GM12878 (cell line): ENCODE measurements around the gene SMIM14. TPM values are rescaled to one million over a fixed set of nuclear protein-coding genes. Genes with fewer than 3 reads are reported as not detected.

ENCODE experiments used
- ATAC-seq: fragments of 200-7000 bp; cut with Tn5 transposase; 3 replicates; pipeline ENCODE4 v1.9.1; 2020; ENCODE audit warnings: mild to moderate bottlenecking, moderate library complexity
- BruUV-seq: library from RNA; stranded (reverse); fragments of 400-500 nt; replicated peaks from 2 replicates; lab custom pipeline; 2021; lab: Mats Ljungman, UMichigan
- CTCF ChIA-PET: fragments of 300-600 bp; sonication (Branson Sonifier 250); formaldehyde crosslinking; extraction: SDS; loops from one replicate; lab custom pipeline; 2021; ENCODE audit warnings: inconsistent platforms; lab: Yijun Ruan, JAX
- POLR2A ChIA-PET: fragments of 350-600 bp; formaldehyde crosslinking; extraction: SDS; loops from one replicate; lab custom pipeline; 2021; ENCODE audit warnings: inconsistent platforms; lab: Charles Lee
- RAD21 ChIA-PET: fragments of 300-600 bp; sonication (Branson Sonifier 250); formaldehyde crosslinking; loops from one replicate; lab custom pipeline; 2023; ENCODE audit warnings: antibody characterized with exemption; ENCODE audit not compliant: unreplicated experiment; lab: Charles Lee
- SMC1A ChIA-PET: fragments of 300-600 bp; sonication (Branson Sonifier 250); formaldehyde crosslinking; loops from one replicate; lab custom pipeline; 2023; ENCODE audit not compliant: unreplicated experiment, uncharacterized antibody; lab: Charles Lee
- DNase-seq: peaks from one replicate; pipeline ENCODE4 v3.0.0-alpha.2; 2011; ENCODE audit warnings: low read depth, low spot score
- FAIRE-seq: peaks from 3 replicates; lab custom pipeline; 2011; peaks lifted over from hg19 to GRCh38; lab: Jason Lieb, UNC
- H2AFZ ChIP-seq: 2 replicates; pipeline ENCODE4 v1.6.0; 2011; ENCODE audit warnings: low read depth, low read length, control low read depth; ENCODE audit not compliant: control insufficient read depth
- H3K27ac ChIP-seq: 2 replicates; pipeline ENCODE4 v1.5.1; 2011; ENCODE audit warnings: control low read depth; ENCODE audit not compliant: control insufficient read depth, insufficient read depth
- H3K27me3 ChIP-seq, 2 experiments: replicated peaks in 1 of 2; 2 replicates each; pipeline versions ENCODE4 v1.6.0 to v1.6.1; 2011; ENCODE audit warnings: low read length in 1 of 2; ENCODE audit not compliant: control insufficient read depth in 2 of 2, insufficient read depth in 2 of 2
- H3K36me3 ChIP-seq, 2 experiments: 2 replicates each; pipeline ENCODE4 v1.5.1; 2011; ENCODE audit warnings: low read length in 1 of 2; ENCODE audit not compliant: control insufficient read depth in 2 of 2, insufficient read depth in 2 of 2
- H3K4me1 ChIP-seq: 2 replicates; pipeline ENCODE4 v1.6.1; 2011; ENCODE audit warnings: mild to moderate bottlenecking, low read length, moderate library complexity, mixed read lengths; ENCODE audit not compliant: control insufficient read depth, insufficient read depth
- H3K4me2 ChIP-seq: 2 replicates; pipeline ENCODE4 v1.6.0; 2011; ENCODE audit warnings: control low read depth; ENCODE audit not compliant: control insufficient read depth, insufficient read depth
- H3K4me3 ChIP-seq: fragments of 200-600 bp; sonication (generic); 2 replicates; pipeline ENCODE4 v1.5.1; 2016
- H3K79me2 ChIP-seq: 2 replicates; pipeline ENCODE4 v1.6.0; 2011; ENCODE audit warnings: low read length; ENCODE audit not compliant: control insufficient read depth, insufficient read depth
- H3K9ac ChIP-seq: 2 replicates; pipeline ENCODE4 v1.8.0; 2011; ENCODE audit warnings: low read length, control low read depth, mixed read lengths; ENCODE audit not compliant: control insufficient read depth, insufficient read depth
- H3K9me3 ChIP-seq: replicated peaks from 3 replicates; pipeline ENCODE4 v1.5.1; 2011; ENCODE audit warnings: mild to moderate bottlenecking, low read length; ENCODE audit not compliant: control insufficient read depth, insufficient read depth
- H4K20me1 ChIP-seq: 2 replicates; pipeline ENCODE4 v1.6.0; 2011; ENCODE audit not compliant: control insufficient read depth, insufficient read depth
- JUNB ChIP-seq: IDR thresholded peaks from 2 replicates; pipeline ENCODE4 v1.6.1; 2016; ENCODE audit warnings: antibody characterized with exemption, mild to moderate bottlenecking
- SRF ChIP-seq, 2 experiments: IDR thresholded peaks; 2 replicates each; pipeline ENCODE4 v1.6.1; 2011; ENCODE audit warnings: low read depth in 2 of 2, low read length in 2 of 2, mild to moderate bottlenecking in 1 of 2, moderate library complexity in 1 of 2
- WGBS: methylation state at CpG from one replicate; pipeline ENCODE4 v1.1.6; 2016; ENCODE audit warnings: low lambda C conversion rate; ENCODE audit not compliant: insufficient replicate concordance, insufficient coverage; ENCODE audit errors: missing lambda C conversion rate; 5-methylcytosine and 5-hydroxymethylcytosine counted together
- in situ Hi-C: fragments of 300-500 bp; cut with MboI; formaldehyde crosslinking; loops from 9 replicates; pipeline ENCODE4 v1.14.3; 2018; ENCODE audit warnings: mixed read lengths
- intact Hi-C: fragments of 100-400 bp; cut with micrococcal nuclease; formaldehyde crosslinking; loops from one replicate; pipeline ENCODE4 v1.14.2; 2022; ENCODE audit not compliant: unreplicated experiment
- polyA plus RNA-seq, 11 experiments: library from polyadenylated mRNA; depleted of rRNA in 4 of 11; unstranded in 6 of 11; stranded (reverse) in 5 of 11; fragments of >200 nt; fragmentation: Nextera tagmentation in 4 of 11; fragmentation: Illumina TruSeq in 1 of 11; extraction: Ambion mirVana in 4 of 11; extraction: Trizol in 1 of 11; gene quantifications; 1 replicate in 1 of 11; 2 replicates in 10 of 11; pipeline versions ENCODE4 v1.2.1 to v1.2.3, GENCODE V29; 2011 to 2016; ENCODE audit warnings: inconsistent platforms in 2 of 11, missing spikeins in 2 of 11, low read depth in 1 of 11
- total RNA-seq, 4 experiments: library from RNA; depleted of rRNA in 3 of 4; stranded (reverse); fragments of >200 nt in 3 of 4; fragmentation: Illumina TruSeq in 1 of 4; extraction: Trizol in 1 of 4; gene quantifications; 2 replicates each; pipeline versions ENCODE4 v1.2.1 to v1.2.3, GENCODE V29; 2013 to 2021
- TF ChIP-seq, protein P1 (sequence below): IDR thresholded peaks from 2 replicates; pipeline ENCODE4 v1.6.1; 2011; ENCODE audit warnings: mild to moderate bottlenecking, low read depth, low read length, moderate library complexity; ENCODE audit not compliant: insufficient replicate concordance
- TF ChIP-seq, protein P2 (sequence below): IDR thresholded peaks from 2 replicates; pipeline ENCODE4 v1.6.1; 2011; ENCODE audit warnings: borderline replicate concordance, low read depth, mild to moderate bottlenecking, moderate library complexity, low read length; ENCODE audit not compliant: insufficient read depth, poor library complexity, severe bottlenecking
- TF ChIP-seq, protein P3 (sequence below): fragments of 450-650 bp; IDR thresholded peaks from 2 replicates; pipeline ENCODE4 v1.6.1; 2018; ENCODE audit warnings: borderline replicate concordance, mild to moderate bottlenecking; ENCODE audit not compliant: partially characterized antibody
- TF ChIP-seq, protein P4 (sequence below): IDR thresholded peaks from 2 replicates; pipeline ENCODE4 v1.6.1; 2011; ENCODE audit warnings: low read depth, mild to moderate bottlenecking, low read length, moderate library complexity, borderline replicate concordance; ENCODE audit errors: extremely low read depth

Gene SMIM14
- total and polyA plus RNA-seq, 10 of the 15 experiments (the other 5 are each of a cell fraction or from before 2014, with no cell fraction given) = 125 to 671 (median 188) TPM

DNA sequence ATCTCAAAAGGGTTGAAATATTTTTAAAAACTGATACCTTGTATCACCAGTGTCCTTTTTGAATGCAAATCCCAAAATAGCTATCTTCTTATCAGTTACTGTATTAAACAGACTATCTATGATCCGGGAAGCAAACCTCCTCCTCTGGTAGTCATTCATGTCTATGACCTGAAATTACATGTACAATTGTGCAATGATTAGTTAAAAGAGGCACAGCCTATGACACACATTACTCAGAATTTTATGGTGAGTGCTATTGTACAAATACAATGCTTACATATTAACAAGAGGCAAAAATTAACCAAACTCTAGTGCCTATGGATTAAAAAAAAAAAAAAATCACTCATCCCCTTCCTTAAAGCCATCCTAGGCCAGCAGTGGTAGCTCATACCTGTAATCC lies 133.1 kb downstream of the SMIM14 start:
- no peaks in the 10 kb centered on the region for H3K79me2 ChIP-seq
- ChIA-PET SMC1A (interaction anchor here (0.7 kb wide), 1 partner anchor 468 kb away, joined by 3 read pairs; no protein-coding TSS in a partner anchor), CTCF (interaction anchor here (0.9 kb wide), 2 partner anchors 9 to 15 kb away, joined by 4 read pairs; no protein-coding TSS in a partner anchor), RAD21 (interaction anchor here (0.7 kb wide), 1 partner anchor 126 kb away, joined by 3 read pairs; no protein-coding TSS in a partner anchor), POLR2A (no interaction called here)
- no peak for DNase-seq
- intact Hi-C loops = no loop called here
- no peak for ATAC-seq
- no peaks in the 10 kb centered on the region for H3K27me3 ChIP-seq
- no peaks in the 10 kb centered on the region for H3K4me1 ChIP-seq
- H2AFZ ChIP-seq = no peak overlapping the region
- BruUV-seq = no TSS peak
- no peaks in the 10 kb centered on the region for H3K9me3 ChIP-seq
- H4K20me1 ChIP-seq = no peaks in the 10 kb centered on the region
- FAIRE-seq = no peak
- 100% methylated on average over 1 of the region's 1 CpG for WGBS
- peaks cover 2 to 45% of the 10 kb centered on the region in 2 experiments for H3K36me3 ChIP-seq
- H3K4me3 ChIP-seq = no peak overlapping the region
- in situ Hi-C loops = no loop called here
- H3K9ac ChIP-seq = no peak overlapping the region
- no peak overlapping the region for H3K4me2 ChIP-seq
- TF ChIP-seq, protein P1, sequence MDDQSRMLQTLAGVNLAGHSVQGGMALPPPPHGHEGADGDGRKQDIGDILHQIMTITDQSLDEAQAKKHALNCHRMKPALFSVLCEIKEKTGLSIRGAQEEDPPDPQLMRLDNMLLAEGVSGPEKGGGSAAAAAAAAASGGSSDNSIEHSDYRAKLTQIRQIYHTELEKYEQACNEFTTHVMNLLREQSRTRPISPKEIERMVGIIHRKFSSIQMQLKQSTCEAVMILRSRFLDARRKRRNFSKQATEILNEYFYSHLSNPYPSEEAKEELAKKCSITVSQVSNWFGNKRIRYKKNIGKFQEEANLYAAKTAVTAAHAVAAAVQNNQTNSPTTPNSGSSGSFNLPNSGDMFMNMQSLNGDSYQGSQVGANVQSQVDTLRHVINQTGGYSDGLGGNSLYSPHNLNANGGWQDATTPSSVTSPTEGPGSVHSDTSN = no peak
- TF ChIP-seq, protein P2, sequence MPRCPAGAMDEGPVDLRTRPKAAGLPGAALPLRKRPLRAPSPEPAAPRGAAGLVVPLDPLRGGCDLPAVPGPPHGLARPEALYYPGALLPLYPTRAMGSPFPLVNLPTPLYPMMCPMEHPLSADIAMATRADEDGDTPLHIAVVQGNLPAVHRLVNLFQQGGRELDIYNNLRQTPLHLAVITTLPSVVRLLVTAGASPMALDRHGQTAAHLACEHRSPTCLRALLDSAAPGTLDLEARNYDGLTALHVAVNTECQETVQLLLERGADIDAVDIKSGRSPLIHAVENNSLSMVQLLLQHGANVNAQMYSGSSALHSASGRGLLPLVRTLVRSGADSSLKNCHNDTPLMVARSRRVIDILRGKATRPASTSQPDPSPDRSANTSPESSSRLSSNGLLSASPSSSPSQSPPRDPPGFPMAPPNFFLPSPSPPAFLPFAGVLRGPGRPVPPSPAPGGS = peak; percentile 60
- TF ChIP-seq JUNB = no peak
- H3K27ac ChIP-seq = no peak overlapping the region

DNA sequence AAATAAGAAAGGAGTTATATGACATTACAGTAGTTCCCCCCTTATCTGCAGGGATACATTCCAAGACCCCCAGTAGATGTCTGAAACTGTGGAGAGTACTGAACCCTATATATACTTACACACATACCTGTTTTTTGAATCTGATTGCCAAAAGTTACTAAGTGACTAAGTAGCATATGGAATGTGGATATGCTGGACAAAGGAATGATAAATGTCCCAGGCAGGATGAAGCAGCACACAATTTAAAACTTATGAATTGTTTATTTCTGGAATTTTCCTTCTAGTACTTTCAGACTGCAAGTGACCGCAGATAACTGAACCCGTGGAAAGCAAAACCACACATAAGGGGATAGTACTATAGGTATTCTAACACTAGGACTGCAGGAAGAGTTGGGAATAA lies 134.1 kb downstream of the SMIM14 start:
- no peak overlapping the region for H2AFZ ChIP-seq
- no peaks in the 10 kb centered on the region for H4K20me1 ChIP-seq
- 98% methylated on average over 2 of the region's 2 CpGs for WGBS
- no peaks in the 10 kb centered on the region for H3K79me2 ChIP-seq
- H3K4me3 ChIP-seq = no peak overlapping the region
- no peak overlapping the region for H3K27ac ChIP-seq
- RAD21 ChIA-PET = no interaction called here
- FAIRE-seq = no peak
- H3K4me2 ChIP-seq = no peak overlapping the region
- SMC1A ChIA-PET = no interaction called here
- no peaks in the 10 kb centered on the region for H3K4me1 ChIP-seq
- no TSS peak for BruUV-seq
- in situ Hi-C loops = no loop called here
- H3K27me3 ChIP-seq = no peaks in the 10 kb centered on the region
- POLR2A ChIA-PET = no interaction called here
- CTCF ChIA-PET = no interaction called here
- TF ChIP-seq SRF (IDR thresholded peaks at IDR 0.05; ENCODE audit: low read depth in 2 of 2, low read length in 2 of 2) = no peak
- TF ChIP-seq, protein P3, sequence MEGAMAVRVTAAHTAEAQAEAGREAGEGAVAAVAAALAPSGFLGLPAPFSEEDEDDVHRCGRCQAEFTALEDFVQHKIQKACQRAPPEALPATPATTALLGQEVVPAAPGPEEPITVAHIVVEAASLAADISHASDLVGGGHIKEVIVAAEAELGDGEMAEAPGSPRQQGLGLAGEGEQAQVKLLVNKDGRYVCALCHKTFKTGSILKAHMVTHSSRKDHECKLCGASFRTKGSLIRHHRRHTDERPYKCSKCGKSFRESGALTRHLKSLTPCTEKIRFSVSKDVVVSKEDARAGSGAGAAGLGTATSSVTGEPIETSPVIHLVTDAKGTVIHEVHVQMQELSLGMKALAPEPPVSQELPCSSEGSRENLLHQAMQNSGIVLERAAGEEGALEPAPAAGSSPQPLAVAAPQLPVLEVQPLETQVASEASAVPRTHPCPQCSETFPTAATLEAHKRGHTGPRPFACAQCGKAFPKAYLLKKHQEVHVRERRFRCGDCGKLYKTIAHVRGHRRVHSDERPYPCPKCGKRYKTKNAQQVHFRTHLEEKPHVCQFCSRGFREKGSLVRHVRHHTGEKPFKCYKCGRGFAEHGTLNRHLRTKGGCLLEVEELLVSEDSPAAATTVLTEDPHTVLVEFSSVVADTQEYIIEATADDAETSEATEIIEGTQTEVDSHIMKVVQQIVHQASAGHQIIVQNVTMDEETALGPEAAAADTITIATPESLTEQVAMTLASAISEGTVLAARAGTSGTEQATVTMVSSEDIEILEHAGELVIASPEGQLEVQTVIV = no peak
- TF ChIP-seq, protein P4, sequence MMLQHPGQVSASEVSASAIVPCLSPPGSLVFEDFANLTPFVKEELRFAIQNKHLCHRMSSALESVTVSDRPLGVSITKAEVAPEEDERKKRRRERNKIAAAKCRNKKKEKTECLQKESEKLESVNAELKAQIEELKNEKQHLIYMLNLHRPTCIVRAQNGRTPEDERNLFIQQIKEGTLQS = no peak
- TF ChIP-seq, all 136 proteins: peak for 0
- no peak overlapping the region for H3K9ac ChIP-seq
- H3K36me3 ChIP-seq = peaks cover 2 to 40% of the 10 kb centered on the region in 2 experiments
- ATAC-seq = no peak
- H3K9me3 ChIP-seq = no peaks in the 10 kb centered on the region
- no peak for DNase-seq
- intact Hi-C loops = no loop called here
